ENCODE results near the gene NPR3.

NPR3 gene

DNA sequence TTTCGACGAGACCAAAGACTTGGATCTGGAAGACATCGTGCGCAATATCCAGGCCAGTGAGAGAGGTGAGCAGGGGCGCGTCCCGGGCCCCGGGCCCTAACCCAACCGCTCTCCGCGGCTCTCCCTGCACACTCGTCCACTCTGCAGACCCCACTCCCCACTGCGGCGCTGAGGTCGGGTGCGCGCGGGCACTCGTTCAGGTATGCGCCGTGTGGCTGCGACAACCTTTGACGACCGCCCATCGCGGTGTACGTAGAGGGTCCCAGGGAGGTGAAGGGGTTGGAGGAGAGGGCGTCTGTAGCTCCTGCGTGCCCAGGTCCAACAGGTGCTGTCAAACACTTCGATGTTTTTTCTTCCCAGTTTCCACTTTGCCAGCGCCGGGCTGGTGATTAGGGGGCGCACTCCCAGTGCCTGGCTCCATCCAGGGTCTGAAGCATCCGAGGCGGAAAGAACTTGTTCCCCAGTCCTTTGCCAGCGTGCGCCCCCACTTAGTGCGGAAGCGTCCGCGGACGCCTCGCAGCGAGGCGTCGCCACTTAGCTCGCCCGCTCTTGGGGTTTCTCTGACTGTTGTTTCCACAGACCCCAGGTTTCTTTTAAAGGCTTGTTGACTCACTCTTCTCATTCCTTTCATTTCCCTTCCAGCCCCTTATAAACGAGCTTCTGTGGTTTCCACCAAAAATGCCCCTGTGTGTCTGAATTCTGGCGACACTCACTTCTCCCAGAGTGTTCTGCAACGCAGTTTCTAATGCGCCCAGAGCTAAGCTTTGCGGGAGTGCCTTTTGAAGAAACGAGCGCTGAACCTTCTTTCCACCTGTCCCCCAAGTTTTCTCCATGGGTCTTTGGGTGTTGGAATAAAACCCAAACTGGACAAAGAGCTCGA is 1.6 kb downstream of the NPR3 start:
- no peak for DNase-seq

GRCh38 chr5:32713361-32713769 is 2.2 kb downstream of the NPR3 start:
- DNase-seq: no peak

- DNase-seq: no peak
Observed at GRCh38 chr5:32713770-32714381, 2.8 kb downstream of the NPR3 start.

GRCh38 chr5:32714836-32715235 is 3.7 kb downstream of the NPR3 start:
- no peak for DNase-seq

DNA sequence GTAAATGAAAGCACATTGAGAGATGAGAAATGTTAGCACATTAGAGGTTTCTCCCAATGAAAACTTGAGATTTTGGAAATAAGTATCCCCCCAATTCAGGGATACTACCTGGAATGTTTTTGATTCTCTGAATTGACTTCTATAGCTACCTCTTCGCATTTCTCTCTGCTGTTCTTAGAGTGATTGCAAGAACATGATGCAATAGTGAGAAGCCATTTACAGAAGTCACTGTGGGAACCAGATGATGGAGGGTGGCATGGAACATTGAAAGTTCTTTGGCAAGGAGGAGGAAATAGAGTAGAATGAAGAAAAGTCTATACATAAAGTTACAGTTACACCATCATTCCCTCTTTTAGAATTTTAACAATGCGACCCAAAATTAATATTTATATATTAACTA is 9.2 kb downstream of the NPR3 start:
- DNase-seq: no peak

- no peak for DNase-seq
Observed at GRCh38 chr5:32721626-32722025, 10.5 kb downstream of the NPR3 start.

DNA sequence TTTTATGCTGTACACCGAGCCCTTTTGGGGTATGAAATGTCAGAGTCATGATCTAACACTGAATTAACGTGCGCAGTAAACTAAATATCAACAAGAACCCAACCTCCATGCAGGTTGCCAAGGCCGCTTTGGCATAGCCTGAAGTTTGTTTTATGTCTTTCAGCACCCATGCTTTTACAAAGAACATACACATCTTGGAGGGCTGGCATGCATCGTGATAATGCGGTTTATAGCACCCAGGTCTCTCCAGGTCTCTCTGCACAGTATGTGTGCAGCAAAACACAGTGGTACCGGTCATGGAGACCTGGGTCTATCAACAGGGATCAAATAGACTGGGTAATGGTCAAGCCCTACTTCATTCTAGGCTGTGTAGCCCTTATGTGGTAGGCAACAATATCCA is 11.8 kb downstream of the NPR3 start:
- no peak for DNase-seq

GRCh38 chr5:32724526-32724925 is 13.4 kb downstream of the NPR3 start:
- no peak for DNase-seq

DNA sequence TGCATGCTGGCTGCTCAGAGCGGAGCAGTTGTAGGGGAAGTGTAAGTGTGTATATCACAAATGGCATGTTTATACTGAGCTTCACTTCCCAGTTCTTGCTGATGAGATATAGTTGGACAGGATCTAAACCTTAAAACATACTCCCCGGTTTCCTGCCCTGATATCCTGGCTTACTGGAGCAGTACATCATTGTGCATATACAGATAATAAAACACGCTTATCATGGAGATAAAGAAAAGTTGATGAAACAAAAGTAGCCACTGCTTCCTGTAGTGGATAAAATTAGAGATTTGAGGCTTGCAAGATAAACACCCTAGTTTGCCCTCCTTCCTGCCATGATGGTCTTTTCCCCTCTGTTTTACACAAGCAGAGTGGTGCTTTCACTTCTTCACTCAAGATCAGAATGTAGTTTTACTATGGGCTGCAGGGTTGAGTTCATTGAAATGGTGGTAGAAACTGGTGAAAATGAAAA is 15.0 kb downstream of the NPR3 start:
- DNase-seq: no peak

DNA sequence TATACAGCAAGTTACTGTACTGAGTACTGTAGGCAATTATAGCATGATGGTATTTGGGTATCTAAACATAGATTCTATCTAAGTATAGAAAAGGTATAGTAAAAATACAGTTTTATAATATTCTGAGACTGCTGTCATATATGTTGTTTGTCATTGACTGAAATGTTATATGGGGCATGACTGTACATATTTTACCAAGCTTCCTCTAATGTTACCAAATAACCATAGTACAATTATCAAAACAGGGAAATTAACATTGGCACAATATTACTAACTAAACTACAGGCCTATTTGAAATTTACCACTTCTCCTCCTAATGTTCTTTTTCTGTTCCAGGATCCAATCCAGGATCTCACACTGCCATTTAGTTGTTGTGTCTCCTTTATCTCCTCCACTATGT is 18.5 kb downstream of the NPR3 start:
- DNase-seq: no peak

- DNase-seq: no peak
Observed at GRCh38 chr5:32733590-32734340, 22.6 kb downstream of the NPR3 start.

GRCh38 chr5:32734827-32735378 is 23.8 kb downstream of the NPR3 start:
- DNase-seq: no peak

DNA sequence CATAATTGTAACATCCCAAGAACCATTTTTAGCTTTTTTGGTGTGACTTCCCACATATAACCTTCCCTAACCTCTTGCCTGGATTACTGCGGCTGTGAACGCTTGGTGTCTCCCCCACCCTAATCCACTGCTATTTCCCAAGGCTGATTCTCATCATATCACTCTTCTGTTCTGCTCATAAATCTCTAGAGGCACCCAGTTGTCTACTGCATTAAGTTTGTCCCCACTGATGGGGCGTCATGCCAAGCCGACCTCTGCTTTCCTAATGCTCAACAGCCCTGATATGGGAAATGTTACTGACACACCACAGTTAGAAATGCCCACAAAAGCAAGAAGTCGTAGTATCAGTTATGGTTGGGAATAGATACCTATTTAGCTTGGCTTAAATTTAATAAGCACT is 24.4 kb downstream of the NPR3 start:
- DNase-seq: no peak

GRCh38 chr5:32736842-32737241 is 25.7 kb downstream of the NPR3 start:
- no peak for DNase-seq

GRCh38 chr5:32740651-32741050 is 29.5 kb downstream of the NPR3 start:
- DNase-seq: no peak

DNA sequence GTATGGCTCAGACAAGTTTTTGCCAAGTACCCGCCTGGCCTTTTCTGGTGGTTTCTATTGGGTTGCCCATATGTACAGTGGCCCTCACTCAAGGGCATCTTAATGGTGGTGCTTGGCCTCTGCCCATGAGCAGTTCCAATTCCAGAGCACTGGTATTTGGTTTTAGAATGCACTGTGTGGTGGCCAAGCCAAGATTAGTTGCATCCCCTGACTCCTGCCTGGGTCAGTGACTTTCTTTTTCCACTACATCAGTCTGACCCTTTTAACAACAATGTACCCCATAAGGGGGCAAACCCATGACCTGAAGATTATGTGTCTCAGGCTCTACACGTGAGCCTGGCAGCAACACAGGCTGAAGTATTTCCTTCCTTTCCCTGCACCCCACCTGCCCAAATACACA is 34.2 kb downstream of the NPR3 start:
- no peak for DNase-seq

DNA sequence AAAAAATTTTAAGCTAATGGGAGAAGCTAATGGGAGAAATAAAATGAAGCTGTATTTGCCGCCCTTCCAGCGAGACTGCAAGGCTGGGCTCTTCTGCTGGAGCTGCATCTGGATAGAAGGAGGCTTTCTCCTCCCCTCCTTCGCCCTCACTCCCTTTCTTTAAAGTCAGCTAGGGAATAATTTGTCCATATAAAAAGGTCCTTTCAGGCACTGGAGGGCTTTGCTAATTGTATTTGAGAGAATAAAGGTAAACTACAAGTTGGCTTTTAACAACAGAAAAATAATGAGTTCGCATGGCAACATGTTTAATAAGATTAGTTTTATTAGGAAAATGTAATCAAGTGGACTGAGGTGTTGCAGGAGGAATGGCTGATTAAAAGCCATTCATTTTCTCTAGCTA is 41.3 kb downstream of the NPR3 start:
- no peak for DNase-seq

- DNase-seq: no peak
Observed at GRCh38 chr5:32753051-32753450, 41.9 kb downstream of the NPR3 start.

DNA sequence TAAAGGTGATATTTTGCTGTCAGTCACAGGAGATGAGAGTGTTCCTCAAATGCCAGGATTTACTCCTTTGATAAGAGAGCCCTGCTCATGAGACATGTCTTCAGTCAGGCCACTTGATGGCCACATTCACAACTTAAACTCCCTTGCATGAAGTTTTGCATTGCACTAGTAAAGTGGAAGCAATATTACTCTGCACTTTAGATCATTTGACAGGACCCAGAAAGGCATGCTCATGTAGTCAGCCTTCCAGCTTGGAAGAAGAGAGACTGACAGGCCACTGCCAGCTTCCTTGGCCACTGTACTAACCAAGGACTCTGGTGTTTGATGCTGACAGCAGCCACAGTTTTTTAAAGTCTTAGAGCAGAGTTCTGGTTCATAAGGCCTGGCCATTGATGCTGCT is 42.6 kb downstream of the NPR3 start:
- no peak for DNase-seq

DNA sequence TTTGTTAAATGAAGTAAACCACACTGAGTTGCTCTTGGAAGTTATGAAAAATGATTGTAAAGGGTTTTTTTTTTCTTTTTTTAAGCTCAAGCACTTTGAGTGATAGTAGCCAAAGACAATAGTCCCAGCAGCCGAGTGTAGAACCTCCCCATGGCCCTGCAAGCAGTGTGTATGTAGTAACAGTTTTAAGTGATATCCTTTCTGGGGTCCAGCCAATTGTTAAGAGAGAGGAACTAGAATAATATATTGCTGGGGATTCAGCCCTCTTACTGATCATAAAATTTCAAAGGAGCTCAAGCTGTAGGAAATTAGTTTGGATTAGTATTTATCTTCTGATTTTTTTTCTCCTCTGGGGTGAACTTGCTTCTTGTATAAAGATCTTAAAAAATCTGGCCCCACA is 43.2 kb downstream of the NPR3 start:
- no peak for DNase-seq

DNA sequence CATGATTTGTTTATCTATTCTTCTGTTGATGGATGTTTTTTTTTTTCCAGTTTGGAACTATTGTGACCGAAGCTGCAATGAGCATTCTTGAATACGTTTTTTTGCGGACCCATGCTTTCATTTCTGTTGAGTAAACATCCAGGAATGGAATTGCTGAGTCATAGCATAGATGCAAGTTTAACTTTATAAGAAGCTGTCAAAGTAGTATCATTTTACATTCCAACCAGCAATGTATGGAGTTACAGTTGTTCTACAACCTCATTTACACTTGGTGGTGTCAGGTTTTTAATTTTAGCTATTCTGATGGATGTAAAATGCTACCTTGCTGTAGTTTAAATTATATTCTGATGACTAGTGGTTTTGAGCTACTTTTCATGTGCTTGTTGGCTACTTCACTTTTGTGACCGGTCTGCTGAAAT is 49.0 kb downstream of the NPR3 start:
- DNase-seq: no peak

DNA sequence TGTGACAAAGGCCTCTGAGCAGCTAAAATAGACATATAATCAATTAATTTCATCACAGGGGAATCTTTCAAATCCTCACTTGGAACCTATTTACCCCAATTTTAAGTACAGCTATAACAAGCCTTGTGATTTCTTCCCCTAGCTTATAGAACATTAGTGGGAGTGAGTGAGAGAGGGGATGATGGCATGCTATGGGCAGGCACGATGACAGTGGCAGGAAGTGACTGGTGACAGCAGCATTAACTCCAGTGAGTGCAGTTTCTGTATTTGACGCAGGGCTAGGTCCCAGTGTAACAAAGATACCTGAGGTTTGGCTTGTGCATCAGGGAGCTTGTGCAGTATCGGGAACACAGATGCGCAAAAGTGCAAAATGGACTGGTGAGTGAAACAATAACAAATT is 54.1 kb downstream of the NPR3 start:
- DNase-seq: no peak

DNA sequence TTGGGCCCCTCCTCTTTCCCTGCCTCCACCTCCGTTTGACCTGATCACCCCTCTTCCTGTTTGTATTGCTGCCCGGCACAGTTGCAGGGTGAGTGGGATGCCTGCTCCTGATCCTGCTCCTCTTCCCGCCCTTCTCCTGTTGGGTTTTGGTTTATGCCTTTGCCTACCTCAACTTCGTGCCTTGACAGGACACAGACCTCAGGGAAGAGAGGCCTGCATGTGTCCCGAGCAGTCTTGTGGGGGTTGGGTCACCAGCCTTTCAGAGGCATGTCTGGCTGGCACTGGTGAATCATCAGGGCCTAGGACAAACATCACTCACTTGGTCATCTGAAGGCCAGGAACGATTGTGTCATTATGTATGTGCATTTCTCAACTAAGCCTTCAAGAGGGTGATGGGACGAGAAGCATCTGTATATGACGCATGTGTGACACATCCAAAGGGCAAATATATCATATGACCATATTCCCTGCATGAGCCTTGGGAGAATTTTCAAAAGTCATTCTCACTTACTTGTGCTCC is 56.9 kb downstream of the NPR3 start:
- no peak for DNase-seq
